ENCODE results near the gene PTCD2. TPM values are rescaled to one million over a fixed set of nuclear protein-coding genes. Genes with fewer than 3 reads are reported as not detected.

Gene PTCD2
- total RNA-seq, 1 experiment from 2014 or later: 19.3 TPM

DNA sequence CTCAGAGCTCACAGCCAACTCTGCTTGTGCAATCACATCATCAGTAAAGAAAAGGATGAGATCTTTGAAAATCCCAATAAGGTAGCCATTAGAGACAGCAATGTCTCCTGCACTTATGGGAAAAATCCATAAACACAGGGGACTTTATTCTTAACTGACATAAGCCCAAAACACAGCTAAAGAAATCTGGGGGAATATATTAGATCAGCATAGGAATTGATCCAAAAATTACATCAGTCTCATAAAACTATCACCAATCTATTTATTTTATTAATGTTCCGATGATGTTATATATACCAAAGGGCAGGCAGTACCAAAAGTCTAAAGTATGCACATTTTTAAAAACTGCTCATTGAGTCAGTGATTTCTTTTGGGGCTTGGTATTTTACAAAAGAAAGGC, 7.0 kb upstream of the PTCD2 start:
- peaks cover 27 to 41% of the 10 kb centered on the region in 2 experiments for H3K36me3 ChIP-seq (ENCODE audit: control insufficient read depth in 1 of 2, insufficient read depth in 2 of 2, low read length in 2 of 2)
- DNase-seq (ENCODE audit: low read depth, low spot score): no peak

More for the DNA sequence above, 7.0 kb upstream of the PTCD2 start:
- CTCF ChIA-PET: no interaction called here
- no peak overlapping the region for H2AFZ ChIP-seq (ENCODE audit: low read depth, low read length, poor library complexity, severe bottlenecking)
- no TSS peak for BruUV-seq (replicated peaks)
- no peak overlapping the region for H3K4me3 ChIP-seq (replicated peaks in 1 of 2; ENCODE audit: low read depth in 1 of 2, low read length in 2 of 2)
- H3K9me3 ChIP-seq (ENCODE audit: control insufficient read depth in 1 of 2, insufficient read depth in 1 of 2, low read depth in 1 of 2, low read length in 2 of 2): no peaks in the 10 kb centered on the region
- intact Hi-C loops (cut with micrococcal nuclease): no loop called here
- H3K27me3 ChIP-seq (ENCODE audit: insufficient read depth, low read length): no peaks in the 10 kb centered on the region
- H3K27ac ChIP-seq (ENCODE audit: low read depth, low read length): no peak overlapping the region
- ATAC-seq: no peak
- no peak overlapping the region for H3K4me2 ChIP-seq (ENCODE audit: low read length)
- H3K9me2 ChIP-seq (ENCODE audit: insufficient read depth): no peaks in the 10 kb centered on the region
- no peak overlapping the region for H3K9ac ChIP-seq (ENCODE audit: low read length)
- H3K4me1 ChIP-seq (ENCODE audit: control insufficient read depth in 1 of 2, insufficient read depth in 2 of 2, low read length in 2 of 2): peaks cover 4 to 8% of the 10 kb centered on the region in 2 experiments
- TF ChIP-seq JUND (IDR thresholded peaks at IDR 0.05) (no peak), EZH2 (IDR thresholded peaks at IDR 0.05) (no peak), FOSL1 (IDR thresholded peaks at IDR 0.05; ENCODE audit: low read depth) (no peak), POLR2A (IDR thresholded peaks at IDR 0.05; ENCODE audit: borderline replicate concordance, extremely low read depth, insufficient read depth, insufficient read length) (no peak), YY1 (IDR thresholded peaks at IDR 0.05; ENCODE audit: extremely low read depth, insufficient replicate concordance, low read depth, low read length) (no peak), ZFX (IDR thresholded peaks at IDR 0.05) (no peak), SP1 (IDR thresholded peaks at IDR 0.05; ENCODE audit: low read depth) (no peak), EGR1 (IDR thresholded peaks at IDR 0.05; ENCODE audit: low read depth) (no peak), EZH2phosphoT487 (IDR thresholded peaks at IDR 0.05; ENCODE audit: borderline replicate concordance) (no peak), RAD21 (IDR thresholded peaks at IDR 0.05; ENCODE audit: low read depth) (no peak), CBX3 (IDR thresholded peaks at IDR 0.05; ENCODE audit: low read depth) (no peak), ELF1 (IDR thresholded peaks at IDR 0.05; ENCODE audit: borderline replicate concordance, low read depth) (no peak), TCF7L2 (IDR thresholded peaks at IDR 0.05; ENCODE audit: borderline replicate concordance, extremely low read depth, insufficient read depth, insufficient read length) (no peak)
- TF ChIP-seq, protein P1, sequence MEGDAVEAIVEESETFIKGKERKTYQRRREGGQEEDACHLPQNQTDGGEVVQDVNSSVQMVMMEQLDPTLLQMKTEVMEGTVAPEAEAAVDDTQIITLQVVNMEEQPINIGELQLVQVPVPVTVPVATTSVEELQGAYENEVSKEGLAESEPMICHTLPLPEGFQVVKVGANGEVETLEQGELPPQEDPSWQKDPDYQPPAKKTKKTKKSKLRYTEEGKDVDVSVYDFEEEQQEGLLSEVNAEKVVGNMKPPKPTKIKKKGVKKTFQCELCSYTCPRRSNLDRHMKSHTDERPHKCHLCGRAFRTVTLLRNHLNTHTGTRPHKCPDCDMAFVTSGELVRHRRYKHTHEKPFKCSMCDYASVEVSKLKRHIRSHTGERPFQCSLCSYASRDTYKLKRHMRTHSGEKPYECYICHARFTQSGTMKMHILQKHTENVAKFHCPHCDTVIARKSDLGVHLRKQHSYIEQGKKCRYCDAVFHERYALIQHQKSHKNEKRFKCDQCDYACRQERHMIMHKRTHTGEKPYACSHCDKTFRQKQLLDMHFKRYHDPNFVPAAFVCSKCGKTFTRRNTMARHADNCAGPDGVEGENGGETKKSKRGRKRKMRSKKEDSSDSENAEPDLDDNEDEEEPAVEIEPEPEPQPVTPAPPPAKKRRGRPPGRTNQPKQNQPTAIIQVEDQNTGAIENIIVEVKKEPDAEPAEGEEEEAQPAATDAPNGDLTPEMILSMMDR (IDR thresholded peaks at IDR 0.05 in 2 of 3, conservative IDR thresholded peaks at IDR 0.05 in 1 of 3; ENCODE audit: borderline replicate concordance in 1 of 3, insufficient read depth in 1 of 3, low read depth in 2 of 3, low read length in 2 of 3): no peak
- RAD21 ChIA-PET (ENCODE audit: low non-redundant PET in 1 of 2, low total read pairs in 2 of 2, uncharacterized antibody in 2 of 2, unreplicated experiment in 2 of 2): no interaction called here
- peaks cover 79% of the 10 kb centered on the region for H3K79me2 ChIP-seq (ENCODE audit: insufficient read depth, low read length)
- POLR2A ChIA-PET: no interaction called here
- peaks cover 4% of the 10 kb centered on the region; the same call in 1 of the 2 replicates for H4K20me1 ChIP-seq (ENCODE audit: insufficient read depth)

Measured in HCT116 (cell line).